Gastroesophageal sphincter (tissue), 3 donors: ENCODE results near the gene COG5.
"Not testable (repeated sequence)": the region's sequence is repeated elsewhere in the genome, so short reads cannot be mapped to it uniquely, and the experiment has no call there.

ENCODE experiments used
- CTCF ChIP-seq, 4 experiments: fragments of 200-600 bp in 2 of 4; fragments of 450-650 bp in 2 of 4; sonication (generic) in 1 of 4; IDR thresholded peaks; one replicate each; pipeline ENCODE4 v1.5.1; 2017 to 2019; ENCODE audit warnings: antibody characterized with exemption in 4 of 4, mild to moderate bottlenecking in 2 of 4, moderate library complexity in 2 of 4
- EP300 ChIP-seq: sonication (generic); formaldehyde crosslinking; IDR thresholded peaks from one replicate; pipeline ENCODE4 v1.6.1; 2017; ENCODE audit warnings: antibody characterized with exemption, mild to moderate bottlenecking
- POLR2A ChIP-seq, 2 donors: fragments of 450-650 bp; IDR thresholded peaks; one replicate each; pipeline ENCODE4 v1.6.1; 2017; ENCODE audit warnings: antibody characterized with exemption in 2 of 2, mild to moderate bottlenecking in 2 of 2, moderate library complexity in 1 of 2
- POLR2AphosphoS5 ChIP-seq: sonication (generic); formaldehyde crosslinking; IDR thresholded peaks from one replicate; pipeline ENCODE4 v1.6.1; 2017; ENCODE audit warnings: antibody characterized with exemption

GRCh38 chr7:107155726-107156125 is 408.0 kb downstream of the COG5 start:
- TF ChIP-seq CTCF (IDR thresholded peaks at IDR 0.05); POLR2AphosphoS5; POLR2A (IDR thresholded peaks at IDR 0.05); EP300: not testable (repeated sequence)
